A549 (cell line): Measurements from ENCODE around the gene NNT. TPM values are rescaled to one million over a fixed set of nuclear protein-coding genes. Genes with fewer than 3 reads are reported as not detected.

Source experiments
- ATAC-seq, 2 experiments: fragments of 200-7000 bp in 1 of 2; fragments of >200 bp in 1 of 2; cut with Nextera tagmentation in 1 of 2; cut with Tn5 transposase in 1 of 2; 3 replicates each; pipeline versions ENCODE4 v1.8.0 to v1.9.1; 2018 to 2020; ENCODE audit warnings: mild to moderate bottlenecking in 1 of 2, moderate library complexity in 1 of 2
- CTCF ChIA-PET: fragments of 300-600 bp; sonication (Branson Sonifier 250); formaldehyde crosslinking; extraction: SDS; loops from one replicate; lab custom pipeline; 2021; ENCODE audit warnings: antibody characterized with exemption, inconsistent platforms; lab: Yijun Ruan, JAX
- POLR2A ChIA-PET: fragments of 350-600 bp; formaldehyde crosslinking; extraction: SDS; loops from one replicate; lab custom pipeline; 2021; ENCODE audit warnings: antibody characterized with exemption, inconsistent platforms; lab: Yijun Ruan, JAX
- DNase-seq, 2 experiments: peaks; one replicate each; pipeline versions ENCODE4 v3.0.0 to v3.0.0-alpha.2; 2011 to 2016; ENCODE audit warnings: low read depth in 1 of 2, low spot score in 1 of 2
- FAIRE-seq: peaks from 2 replicates; lab custom pipeline; 2011; peaks lifted over from hg19 to GRCh38; lab: Jason Lieb, UNC
- H3K27ac ChIP-seq, 2 experiments: fragments of >200 bp; sonication (Bioruptor Twin); formaldehyde crosslinking; 3 replicates each; pipeline ENCODE4 v1.5.1; 2016 to 2017
- H3K4me1 ChIP-seq: fragments of >200 bp; sonication (Bioruptor Twin); formaldehyde crosslinking; 3 replicates; pipeline ENCODE4 v1.6.1; 2016
- H3K4me2 ChIP-seq: fragments of >200 bp; sonication (Bioruptor Twin); formaldehyde crosslinking; 3 replicates; pipeline ENCODE4 v1.6.1; 2016
- H3K4me3 ChIP-seq: fragments of >200 bp; sonication (Bioruptor Twin); formaldehyde crosslinking; 3 replicates; pipeline ENCODE4 v1.5.1; 2016
- H3K9me3 ChIP-seq: fragments of >200 bp; sonication (Bioruptor Twin); formaldehyde crosslinking; 3 replicates; pipeline ENCODE4 v1.6.1; 2016
- BHLHE40 ChIP-seq: IDR thresholded peaks from 2 replicates; pipeline ENCODE4 v1.6.1; 2012; ENCODE audit warnings: low read depth, low read length, inconsistent platforms
- CHD4 ChIP-seq: fragments of 200-600 bp; sonication (generic); IDR thresholded peaks from 2 replicates; pipeline ENCODE4 v1.6.1; 2016; ENCODE audit warnings: antibody characterized with exemption, mild to moderate bottlenecking, borderline replicate concordance
- HEYL ChIP-seq: fragments of 250-450 bp; sonication (Bioruptor Pico); IDR thresholded peaks from 2 replicates; pipeline ENCODE4 v1.8.0; 2021; ENCODE audit warnings: mild to moderate bottlenecking, moderate library complexity
- HOXA7 ChIP-seq: fragments of 250-450 bp; sonication (Bioruptor Pico); IDR thresholded peaks from 2 replicates; pipeline ENCODE4 v1.5.0; 2020; ENCODE audit warnings: mild to moderate bottlenecking, moderate library complexity
- JUN ChIP-seq, 2 experiments: fragments of >200 bp; sonication (Bioruptor Twin); formaldehyde crosslinking; IDR thresholded peaks; 2 replicates in 1 of 2; 3 replicates in 1 of 2; pipeline ENCODE4 v1.6.1; 2016 to 2017
- MAFK ChIP-seq: fragments of 450-650 bp; IDR thresholded peaks from 2 replicates; pipeline ENCODE4 v1.6.1; 2014; ENCODE audit not compliant: partially characterized antibody
- MYC ChIP-seq: IDR thresholded peaks from 2 replicates; pipeline ENCODE4 v1.6.1; 2012; ENCODE audit warnings: mild to moderate bottlenecking, inconsistent platforms, low read length, improper control_type of control experiment, borderline replicate concordance
- NFE2L2 ChIP-seq: fragments of 150-350 bp; conservative IDR thresholded peaks from 2 replicates; pipeline ENCODE4 v1.6.1; 2014; ENCODE audit warnings: low read length
- PHF8 ChIP-seq: fragments of 200-600 bp; sonication (generic); IDR thresholded peaks from 2 replicates; pipeline ENCODE4 v1.6.1; 2016; ENCODE audit warnings: low read depth, mild to moderate bottlenecking, antibody characterized with exemption, moderate library complexity, borderline replicate concordance
- POLR2A ChIP-seq: IDR thresholded peaks from 2 replicates; pipeline ENCODE4 v1.6.1; 2012; ENCODE audit warnings: mild to moderate bottlenecking, low read length
- RAD21 ChIP-seq, 2 experiments: fragments of >200 bp in 1 of 2; sonication (Bioruptor Twin) in 1 of 2; formaldehyde crosslinking in 1 of 2; IDR thresholded peaks in 1 of 2; conservative IDR thresholded peaks in 1 of 2; 2 replicates in 1 of 2; 3 replicates in 1 of 2; pipeline ENCODE4 v1.6.1; 2012 to 2018; ENCODE audit warnings: inconsistent platforms in 1 of 2
- TFCP2L1 ChIP-seq: fragments of 250-450 bp; sonication (Bioruptor Pico); IDR thresholded peaks from 2 replicates; pipeline ENCODE4 v1.5.0; 2021; ENCODE audit warnings: mild to moderate bottlenecking
- TP53 ChIP-seq: fragments of 250-450 bp; sonication (Bioruptor Pico); IDR thresholded peaks from 2 replicates; pipeline ENCODE4 v1.5.0; 2021; ENCODE audit warnings: mild to moderate bottlenecking, moderate library complexity
- WGBS: methylation state at CpG from one replicate; pipeline ENCODE4 v1.1.6; 2017; ENCODE audit errors: missing lambda C conversion rate; 5-methylcytosine and 5-hydroxymethylcytosine counted together
- polyA minus RNA-seq: library from RNA; depleted of rRNA, polyadenylated mRNA; stranded (reverse); fragments of >200 nt; gene quantifications from 2 replicates; pipeline ENCODE4 v1.2.3, GENCODE V29; 2011; rRNA and poly(A)+ RNA removed
- polyA plus RNA-seq, 4 experiments: library from polyadenylated mRNA; depleted of rRNA in 3 of 4; stranded (reverse); fragments of >200 nt; fragmentation: RNase III in 1 of 4; extraction: RNeasy Plus Mini Kit Qiagen cat#74134 plus additional on column Dnase treatment in 1 of 4; gene quantifications; 2 replicates in 3 of 4; 3 replicates in 1 of 4; pipeline ENCODE4 v1.2.3, GENCODE V29; 2011 to 2017
- TF ChIP-seq, protein P1 (sequence below): IDR thresholded peaks from 2 replicates; pipeline ENCODE4 v1.6.1; 2012
- TF ChIP-seq, protein P2 (sequence below): fragments of >200 bp; sonication (Bioruptor Twin); formaldehyde crosslinking; IDR thresholded peaks from 3 replicates; pipeline ENCODE4 v1.6.1; 2016
- TF ChIP-seq, protein P3 (sequence below): fragments of 450-650 bp; IDR thresholded peaks from 2 replicates; pipeline ENCODE4 v1.6.1; 2014; ENCODE audit warnings: antibody characterized with exemption
- TF ChIP-seq, protein P4 (sequence below): IDR thresholded peaks from 2 replicates; pipeline ENCODE4 v1.6.1; 2012; ENCODE audit warnings: low read depth, borderline replicate concordance
- TF ChIP-seq, protein P5 (sequence below): fragments of 200-600 bp; sonication (generic); IDR thresholded peaks from 2 replicates; pipeline ENCODE4 v1.6.1; 2016; ENCODE audit warnings: antibody characterized with exemption, mild to moderate bottlenecking, moderate library complexity
- TF ChIP-seq, protein P6 (sequence below): fragments of 250-450 bp; sonication (Bioruptor Pico); IDR thresholded peaks from 2 replicates; pipeline ENCODE4 v1.5.0; 2020; ENCODE audit warnings: low read depth, mild to moderate bottlenecking, moderate library complexity

Gene NNT
- polyA plus RNA-seq (2011; rRNA removed) (35.5 and 36.3 TPM in 2 replicates), polyA plus RNA-seq (2017; fragmentation: RNase III; extraction: RNeasy Plus Mini Kit Qiagen cat#74134 plus additional on column Dnase treatment) (13.5 to 16.5 TPM (median 15.2 TPM) in 3 replicates), polyA minus RNA-seq (47.4 and 58.1 TPM in 2 replicates)
- 7.0 and 9.5 TPM in 2 replicates for polyA plus RNA-seq (2012; cell fraction: cytosol; rRNA removed)
- 10.5 and 14.7 TPM in 2 replicates for polyA plus RNA-seq (2012; cell fraction: nucleus; rRNA removed)

DNA sequence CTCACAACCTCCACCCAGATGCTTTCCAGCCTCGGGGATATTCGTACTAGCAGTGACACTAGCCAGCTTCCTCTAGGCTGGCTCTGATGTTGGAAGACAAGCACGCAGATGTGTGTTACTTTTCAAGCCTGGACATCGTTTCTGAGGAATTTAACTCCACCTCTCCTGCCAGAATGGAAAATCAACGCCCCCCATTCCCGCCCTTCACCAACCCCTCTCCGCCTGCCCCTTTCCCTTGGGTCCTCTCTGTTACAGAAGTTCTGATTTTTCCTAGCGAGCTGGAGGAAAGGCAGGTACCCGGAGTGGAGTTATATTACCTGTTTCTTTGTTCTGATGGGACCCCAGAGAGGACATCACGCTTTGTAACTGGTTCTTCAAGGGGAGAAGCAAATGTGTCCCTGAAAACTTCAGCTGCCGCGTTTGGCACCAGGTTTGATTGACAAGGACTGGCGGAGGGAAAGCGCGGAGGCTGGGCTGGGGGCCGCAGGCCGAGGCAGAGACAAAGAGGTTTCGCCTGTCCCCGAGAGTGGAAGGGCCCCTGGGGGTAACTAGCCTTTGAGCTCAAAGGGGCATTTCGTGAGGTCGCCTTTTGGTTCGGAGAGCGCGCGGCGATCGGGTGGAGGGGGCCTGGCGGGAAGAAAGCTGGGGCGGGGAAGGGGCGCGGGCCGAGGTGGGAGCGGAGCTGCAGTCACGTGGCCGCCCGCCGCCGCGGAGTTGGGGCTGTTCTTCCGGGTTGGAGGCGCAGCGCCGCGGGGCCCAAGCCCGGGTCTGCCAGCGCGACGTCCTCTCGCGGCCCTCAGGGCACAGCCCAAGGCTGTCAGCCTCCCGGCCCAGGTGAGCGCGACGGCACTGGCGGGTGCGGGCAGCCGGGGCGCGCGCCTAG, at the start of gene NNT:
Gene NNT (plus strand): TSS at position 720 of the 883 bp plus-strand sequence. CDS start 6,016 bp downstream, outside the sequence.
- CTCF ChIA-PET, result interaction anchor here (1.1 to 3.2 kb wide), 3 partner anchors 23 to 29 kb away, joined by 3 to 9 read pairs (median 3); no protein-coding TSS in a partner anchor
- POLR2A ChIA-PET, result interaction anchor here (0.6 to 1.2 kb wide), 2 partner anchors 49 to 119 kb away, joined by 3 to 4 read pairs; partner anchors contain the start of gene TMEM267
- Histone ChIP-seq H3K9me3 (no peaks in the 10 kb centered on the region), H3K4me3 (peak within 1 kb of the TSS; percentile 70), H3K4me2 (peak within 1 kb of the TSS; percentile 82), H3K4me1 (peaks cover 11% of the 10 kb centered on the region), H3K27ac (peak within 1 kb of the TSS; percentile 82 to 95)
- no peak for FAIRE-seq
- TF ChIP-seq PHF8, result peak; percentile 55; the same call in 1 of the 2 replicates
- TF ChIP-seq, protein P1, sequence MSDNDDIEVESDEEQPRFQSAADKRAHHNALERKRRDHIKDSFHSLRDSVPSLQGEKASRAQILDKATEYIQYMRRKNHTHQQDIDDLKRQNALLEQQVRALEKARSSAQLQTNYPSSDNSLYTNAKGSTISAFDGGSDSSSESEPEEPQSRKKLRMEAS, result peak; percentile 77
- TF ChIP-seq, protein P2, sequence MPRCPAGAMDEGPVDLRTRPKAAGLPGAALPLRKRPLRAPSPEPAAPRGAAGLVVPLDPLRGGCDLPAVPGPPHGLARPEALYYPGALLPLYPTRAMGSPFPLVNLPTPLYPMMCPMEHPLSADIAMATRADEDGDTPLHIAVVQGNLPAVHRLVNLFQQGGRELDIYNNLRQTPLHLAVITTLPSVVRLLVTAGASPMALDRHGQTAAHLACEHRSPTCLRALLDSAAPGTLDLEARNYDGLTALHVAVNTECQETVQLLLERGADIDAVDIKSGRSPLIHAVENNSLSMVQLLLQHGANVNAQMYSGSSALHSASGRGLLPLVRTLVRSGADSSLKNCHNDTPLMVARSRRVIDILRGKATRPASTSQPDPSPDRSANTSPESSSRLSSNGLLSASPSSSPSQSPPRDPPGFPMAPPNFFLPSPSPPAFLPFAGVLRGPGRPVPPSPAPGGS, result 0 out of 3 replicates have a peak, but pooled peaks have one; percentile 33
- TF ChIP-seq POLR2A, result peak; percentile 28; the same call in 1 of the 2 replicates
- TF ChIP-seq HOXA7 (CRISPR knock-in tag), result no peak
- TF ChIP-seq MYC, result peak; percentile 72; the same call in 1 of the 2 replicates
- TF ChIP-seq, protein P3, sequence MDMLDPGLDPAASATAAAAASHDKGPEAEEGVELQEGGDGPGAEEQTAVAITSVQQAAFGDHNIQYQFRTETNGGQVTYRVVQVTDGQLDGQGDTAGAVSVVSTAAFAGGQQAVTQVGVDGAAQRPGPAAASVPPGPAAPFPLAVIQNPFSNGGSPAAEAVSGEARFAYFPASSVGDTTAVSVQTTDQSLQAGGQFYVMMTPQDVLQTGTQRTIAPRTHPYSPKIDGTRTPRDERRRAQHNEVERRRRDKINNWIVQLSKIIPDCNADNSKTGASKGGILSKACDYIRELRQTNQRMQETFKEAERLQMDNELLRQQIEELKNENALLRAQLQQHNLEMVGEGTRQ, result peak; percentile 70
- TF ChIP-seq TFCP2L1 (CRISPR knock-in tag), result no peak
- TF ChIP-seq, protein P4, sequence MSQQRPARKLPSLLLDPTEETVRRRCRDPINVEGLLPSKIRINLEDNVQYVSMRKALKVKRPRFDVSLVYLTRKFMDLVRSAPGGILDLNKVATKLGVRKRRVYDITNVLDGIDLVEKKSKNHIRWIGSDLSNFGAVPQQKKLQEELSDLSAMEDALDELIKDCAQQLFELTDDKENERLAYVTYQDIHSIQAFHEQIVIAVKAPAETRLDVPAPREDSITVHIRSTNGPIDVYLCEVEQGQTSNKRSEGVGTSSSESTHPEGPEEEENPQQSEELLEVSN, result peak; percentile 86
- 1% methylated on average over 43 of the region's 60 CpGs for WGBS
- peak; percentile 40 to 55 for DNase-seq
- peak; percentile 87 to 91 for ATAC-seq

DNA sequence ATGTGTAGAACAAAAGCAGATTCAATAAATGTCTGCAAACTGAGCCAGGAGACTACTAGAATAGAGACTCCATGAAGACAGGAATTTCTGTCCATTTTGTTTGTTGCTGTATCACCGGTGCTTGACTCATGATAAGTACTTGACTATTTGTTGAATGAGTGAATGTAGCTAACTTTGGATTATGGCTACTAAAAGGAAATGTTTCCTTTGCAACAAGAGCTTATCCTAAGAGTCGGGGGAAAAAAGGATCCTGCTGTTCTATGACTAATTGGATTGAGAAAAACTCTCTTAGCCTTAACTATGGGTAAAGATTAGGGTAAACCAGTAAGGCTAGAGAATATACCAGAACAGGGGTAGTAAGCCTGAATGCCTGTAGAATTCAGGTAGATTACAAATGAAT, 49.6 kb upstream of the NNT start:
- ChIA-PET POLR2A (interaction anchor here (1.3 to 1.4 kb wide), 2 partner anchors 50 to 70 kb away, joined by 3 to 6 read pairs; partner anchors contain the start of genes NNT and TMEM267), CTCF (interaction anchor here (2.0 kb wide), 1 partner anchor 69 kb away, joined by 7 read pairs; the partner anchor contains the start of gene TMEM267)
- FAIRE-seq (no peak), DNase-seq (no peak)
- peak overlapping the region; percentile 86; the same call in 2 of the 3 replicates for H3K4me2 ChIP-seq
- TF ChIP-seq JUN (IDR thresholded peaks at IDR 0.05), result no peak
- TF ChIP-seq, protein P4, result no peak
- no peak for TF ChIP-seq MYC
- TF ChIP-seq, protein P5, sequence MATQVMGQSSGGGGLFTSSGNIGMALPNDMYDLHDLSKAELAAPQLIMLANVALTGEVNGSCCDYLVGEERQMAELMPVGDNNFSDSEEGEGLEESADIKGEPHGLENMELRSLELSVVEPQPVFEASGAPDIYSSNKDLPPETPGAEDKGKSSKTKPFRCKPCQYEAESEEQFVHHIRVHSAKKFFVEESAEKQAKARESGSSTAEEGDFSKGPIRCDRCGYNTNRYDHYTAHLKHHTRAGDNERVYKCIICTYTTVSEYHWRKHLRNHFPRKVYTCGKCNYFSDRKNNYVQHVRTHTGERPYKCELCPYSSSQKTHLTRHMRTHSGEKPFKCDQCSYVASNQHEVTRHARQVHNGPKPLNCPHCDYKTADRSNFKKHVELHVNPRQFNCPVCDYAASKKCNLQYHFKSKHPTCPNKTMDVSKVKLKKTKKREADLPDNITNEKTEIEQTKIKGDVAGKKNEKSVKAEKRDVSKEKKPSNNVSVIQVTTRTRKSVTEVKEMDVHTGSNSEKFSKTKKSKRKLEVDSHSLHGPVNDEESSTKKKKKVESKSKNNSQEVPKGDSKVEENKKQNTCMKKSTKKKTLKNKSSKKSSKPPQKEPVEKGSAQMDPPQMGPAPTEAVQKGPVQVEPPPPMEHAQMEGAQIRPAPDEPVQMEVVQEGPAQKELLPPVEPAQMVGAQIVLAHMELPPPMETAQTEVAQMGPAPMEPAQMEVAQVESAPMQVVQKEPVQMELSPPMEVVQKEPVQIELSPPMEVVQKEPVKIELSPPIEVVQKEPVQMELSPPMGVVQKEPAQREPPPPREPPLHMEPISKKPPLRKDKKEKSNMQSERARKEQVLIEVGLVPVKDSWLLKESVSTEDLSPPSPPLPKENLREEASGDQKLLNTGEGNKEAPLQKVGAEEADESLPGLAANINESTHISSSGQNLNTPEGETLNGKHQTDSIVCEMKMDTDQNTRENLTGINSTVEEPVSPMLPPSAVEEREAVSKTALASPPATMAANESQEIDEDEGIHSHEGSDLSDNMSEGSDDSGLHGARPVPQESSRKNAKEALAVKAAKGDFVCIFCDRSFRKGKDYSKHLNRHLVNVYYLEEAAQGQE, result no peak
- TF ChIP-seq CHD4, result no peak
- no peak for TF ChIP-seq HEYL (CRISPR knock-in tag)
- TF ChIP-seq TP53 (CRISPR knock-in tag), result no peak
- TF ChIP-seq, protein P1, result no peak
- no peak for TF ChIP-seq RAD21 (conservative IDR thresholded peaks at IDR 0.05 in 1 of 2, IDR thresholded peaks at IDR 0.05 in 1 of 2)
- no peak for TF ChIP-seq NFE2L2
- TF ChIP-seq, protein P6, sequence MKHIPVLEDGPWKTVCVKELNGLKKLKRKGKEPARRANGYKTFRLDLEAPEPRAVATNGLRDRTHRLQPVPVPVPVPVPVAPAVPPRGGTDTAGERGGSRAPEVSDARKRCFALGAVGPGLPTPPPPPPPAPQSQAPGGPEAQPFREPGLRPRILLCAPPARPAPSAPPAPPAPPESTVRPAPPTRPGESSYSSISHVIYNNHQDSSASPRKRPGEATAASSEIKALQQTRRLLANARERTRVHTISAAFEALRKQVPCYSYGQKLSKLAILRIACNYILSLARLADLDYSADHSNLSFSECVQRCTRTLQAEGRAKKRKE, result no peak
- no peak for TF ChIP-seq BHLHE40
- TF ChIP-seq MAFK, result no peak
- TF ChIP-seq, all 56 proteins: peak for 0
- Histone ChIP-seq H3K4me3 (no peak overlapping the region), H3K9me3 (no peaks in the 10 kb centered on the region), H3K27ac (no peak overlapping the region), H3K4me1 (peaks cover 23% of the 10 kb centered on the region; the same call in 2 of the 3 replicates)
- 86% methylated on average over 2 of the region's 2 CpGs for WGBS
- no peak for ATAC-seq
